Osteoblast (primary cell): ENCODE results near the gene DVL1. TPM values are rescaled to one million over a fixed set of nuclear protein-coding genes. Genes with fewer than 3 reads are reported as not detected.
A peak's percentile ranks its signal among the peaks of the same experiment; 100 is the strongest.

Experiments used
- DNase-seq: peaks from one replicate; pipeline ENCODE4 v3.0.0; 2011; ENCODE audit warnings: low spot score, mixed read lengths; ENCODE audit not compliant: insufficient read length; ENCODE audit errors: missing footprints
- H2AFZ ChIP-seq: 2 replicates; pipeline ENCODE4 v1.6.0; 2011; ENCODE audit warnings: mild to moderate bottlenecking, low read length
- H3K27ac ChIP-seq: 2 replicates; pipeline ENCODE4 v1.5.1; 2011; ENCODE audit warnings: mild to moderate bottlenecking, low read depth, low read length, moderate library complexity
- H3K27me3 ChIP-seq: 2 replicates; pipeline ENCODE4 v1.6.0; 2012; ENCODE audit warnings: mild to moderate bottlenecking, control low read depth, inconsistent platforms, low read length, moderate library complexity; ENCODE audit not compliant: insufficient read depth
- H3K36me3 ChIP-seq: 2 replicates; pipeline ENCODE4 v1.5.1; 2011; ENCODE audit warnings: mild to moderate bottlenecking, low read length, control low read depth, moderate library complexity; ENCODE audit not compliant: insufficient read depth
- H3K4me1 ChIP-seq: 2 replicates; pipeline ENCODE4 v1.5.1; 2011; ENCODE audit warnings: mild to moderate bottlenecking, low read length, control low read depth, moderate library complexity; ENCODE audit not compliant: insufficient read depth
- H3K4me2 ChIP-seq: 2 replicates; pipeline ENCODE4 v1.6.0; 2011; ENCODE audit warnings: mild to moderate bottlenecking, low read length; ENCODE audit not compliant: insufficient read depth
- H3K4me3 ChIP-seq: fragments of 200-600 bp; sonication (generic); 3 replicates; pipeline ENCODE4 v1.5.1; 2012; ENCODE audit warnings: mild to moderate bottlenecking, low read length, inconsistent platforms; ENCODE audit not compliant: insufficient read depth
- H3K79me2 ChIP-seq: 2 replicates; pipeline ENCODE4 v1.6.0; 2012; ENCODE audit warnings: mild to moderate bottlenecking, low read length, control low read depth, inconsistent platforms; ENCODE audit not compliant: insufficient read depth
- H3K9me3 ChIP-seq: 2 replicates; pipeline ENCODE4 v1.5.1; 2011; ENCODE audit warnings: low read depth, low read length, control low read depth
- H4K20me1 ChIP-seq: 2 replicates; pipeline ENCODE4 v1.6.0; 2012; ENCODE audit warnings: mild to moderate bottlenecking, low read length, control low read depth; ENCODE audit not compliant: insufficient read depth
- CTCF ChIP-seq: IDR thresholded peaks from 2 replicates; pipeline ENCODE4 v1.5.1; 2011; ENCODE audit warnings: mild to moderate bottlenecking, low read depth, low read length, moderate library complexity; ENCODE audit errors: extremely low read depth
- total RNA-seq: library from RNA; depleted of rRNA; stranded (reverse); fragments of >200 nt; gene quantifications from 2 replicates; pipeline ENCODE4 v1.2.3, GENCODE V29; 2012

DVL1 gene
- total RNA-seq, 1 donor = 73.5 TPM

GRCh38 chr1:1373815-1374588, 24.8 kb upstream of the DVL1 start:
- peak; percentile 85 for DNase-seq
- H3K4me2 ChIP-seq = peak overlapping the region; percentile 92
- H3K4me1 ChIP-seq = peaks cover 25% of the 10 kb centered on the region
- H3K79me2 ChIP-seq = peaks cover 32% of the 10 kb centered on the region
- H3K36me3 ChIP-seq = peaks cover 6% of the 10 kb centered on the region
- peak overlapping the region; percentile 92 for H3K4me3 ChIP-seq
- H3K9me3 ChIP-seq = no peaks in the 10 kb centered on the region
- no peaks in the 10 kb centered on the region for H3K27me3 ChIP-seq
- H3K27ac ChIP-seq = peak overlapping the region; percentile 73
- peaks cover 17% of the 10 kb centered on the region for H4K20me1 ChIP-seq
- no peak for TF ChIP-seq CTCF
- no peak overlapping the region for H2AFZ ChIP-seq

- H3K36me3 ChIP-seq = peaks cover 6% of the 10 kb centered on the region
- peaks cover 32% of the 10 kb centered on the region for H3K79me2 ChIP-seq
- H3K4me2 ChIP-seq = no peak overlapping the region
- peaks cover 25% of the 10 kb centered on the region for H3K4me1 ChIP-seq
- peak; percentile 65 for DNase-seq
- TF ChIP-seq CTCF = no peak
- peaks cover 17% of the 10 kb centered on the region for H4K20me1 ChIP-seq
- no peaks in the 10 kb centered on the region for H3K9me3 ChIP-seq
- H2AFZ ChIP-seq = no peak overlapping the region
- no peak overlapping the region for H3K27ac ChIP-seq
- H3K4me3 ChIP-seq = no peak overlapping the region
- H3K27me3 ChIP-seq = no peaks in the 10 kb centered on the region
These were observed 24.0 kb upstream of the DVL1 start for GRCh38 chr1:1373051-1373814.

GRCh38 chr1:1371746-1372711, 22.8 kb upstream of the DVL1 start:
- Histone ChIP-seq H3K4me2 (peak overlapping the region; percentile 61), H4K20me1 (peaks cover 17% of the 10 kb centered on the region), H3K27ac (peak overlapping the region; percentile 28), H3K36me3 (peaks cover 6% of the 10 kb centered on the region), H3K4me3 (peak overlapping the region; percentile 42), H3K79me2 (peaks cover 32% of the 10 kb centered on the region), H2AFZ (no peak overlapping the region), H3K4me1 (peaks cover 25% of the 10 kb centered on the region), H3K9me3 (peaks cover 3% of the 10 kb centered on the region), H3K27me3 (no peaks in the 10 kb centered on the region)
- peak; percentile 85 for TF ChIP-seq CTCF
- DNase-seq = peak; percentile 97
